Neutrophil (primary cell): ENCODE results near the gene TMEM212.

Source experiments
- H3K27ac ChIP-seq: fragments of 200-600 bp; sonication (generic); 2 replicates; pipeline ENCODE4 v1.5.1; 2016; ENCODE audit warnings: mild to moderate bottlenecking, moderate library complexity
- H3K27me3 ChIP-seq: fragments of 200-600 bp; sonication (generic); 2 replicates; pipeline ENCODE4 v1.6.0; 2016; ENCODE audit warnings: mild to moderate bottlenecking
- H3K36me3 ChIP-seq: fragments of 200-600 bp; sonication (generic); 2 replicates; pipeline ENCODE4 v1.5.1; 2017
- H3K4me1 ChIP-seq, 2 experiments: fragments of 200-600 bp in 1 of 2; sonication (generic) in 1 of 2; 1 replicate in 1 of 2; 2 replicates in 1 of 2; pipeline versions ENCODE4 v1.5.1 to v1.6.1; 2013 to 2016; ENCODE audit warnings: low read depth in 1 of 2, low read length in 1 of 2, mild to moderate bottlenecking in 1 of 2, moderate library complexity in 1 of 2; ENCODE audit not compliant: control insufficient read depth in 1 of 2, insufficient read depth in 1 of 2
- H3K4me3 ChIP-seq, 2 experiments: fragments of 200-600 bp in 1 of 2; sonication (generic) in 1 of 2; 1 replicate in 1 of 2; 2 replicates in 1 of 2; pipeline ENCODE4 v1.5.1; 2013 to 2016; ENCODE audit warnings: low read depth in 1 of 2, low read length in 1 of 2, mild to moderate bottlenecking in 1 of 2, moderate library complexity in 1 of 2
- H3K9me3 ChIP-seq: fragments of 200-600 bp; sonication (generic); 2 replicates; pipeline ENCODE4 v1.5.1; 2016
- TF ChIP-seq, protein P1 (sequence below): fragments of 200-600 bp; sonication (generic); IDR thresholded peaks from 2 replicates; pipeline ENCODE4 v1.5.1; 2016; ENCODE audit warnings: antibody characterized with exemption

TMEM212 gene

DNA sequence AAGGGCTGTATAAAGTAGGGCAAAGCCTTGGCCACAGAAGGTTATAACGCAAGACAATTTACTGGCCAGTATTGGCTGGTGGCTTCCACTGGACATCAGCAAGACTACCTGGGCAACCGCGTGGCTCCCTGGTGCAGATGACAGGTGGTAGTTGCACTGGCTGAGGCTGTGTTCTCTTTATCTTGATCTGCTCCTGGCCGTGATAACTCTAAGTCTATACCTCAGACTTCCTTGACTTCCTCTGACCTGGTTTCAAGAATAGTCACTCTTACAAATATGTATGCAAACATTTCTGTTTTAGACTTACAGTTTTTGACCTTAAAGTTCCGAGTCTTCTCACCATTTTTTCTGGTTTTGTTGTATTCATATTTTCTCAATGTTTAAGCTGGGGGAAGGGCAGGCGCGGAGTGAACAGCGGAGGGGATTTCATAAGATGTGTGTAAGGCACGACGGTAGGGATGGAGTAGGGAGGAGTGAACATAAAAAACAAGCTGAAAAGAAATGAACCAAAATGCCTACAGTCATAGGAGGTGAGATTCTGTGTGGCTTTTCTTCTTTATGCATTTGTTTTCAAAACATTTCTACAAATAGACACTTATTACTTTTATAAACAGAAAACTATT is 15.2 kb upstream of the TMEM212 start:
- no peaks in the 10 kb centered on the region for H3K9me3 ChIP-seq
- TF ChIP-seq, protein P1, sequence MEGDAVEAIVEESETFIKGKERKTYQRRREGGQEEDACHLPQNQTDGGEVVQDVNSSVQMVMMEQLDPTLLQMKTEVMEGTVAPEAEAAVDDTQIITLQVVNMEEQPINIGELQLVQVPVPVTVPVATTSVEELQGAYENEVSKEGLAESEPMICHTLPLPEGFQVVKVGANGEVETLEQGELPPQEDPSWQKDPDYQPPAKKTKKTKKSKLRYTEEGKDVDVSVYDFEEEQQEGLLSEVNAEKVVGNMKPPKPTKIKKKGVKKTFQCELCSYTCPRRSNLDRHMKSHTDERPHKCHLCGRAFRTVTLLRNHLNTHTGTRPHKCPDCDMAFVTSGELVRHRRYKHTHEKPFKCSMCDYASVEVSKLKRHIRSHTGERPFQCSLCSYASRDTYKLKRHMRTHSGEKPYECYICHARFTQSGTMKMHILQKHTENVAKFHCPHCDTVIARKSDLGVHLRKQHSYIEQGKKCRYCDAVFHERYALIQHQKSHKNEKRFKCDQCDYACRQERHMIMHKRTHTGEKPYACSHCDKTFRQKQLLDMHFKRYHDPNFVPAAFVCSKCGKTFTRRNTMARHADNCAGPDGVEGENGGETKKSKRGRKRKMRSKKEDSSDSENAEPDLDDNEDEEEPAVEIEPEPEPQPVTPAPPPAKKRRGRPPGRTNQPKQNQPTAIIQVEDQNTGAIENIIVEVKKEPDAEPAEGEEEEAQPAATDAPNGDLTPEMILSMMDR = no peak
- peaks cover 62% of the 10 kb centered on the region in 2 experiments for H3K4me1 ChIP-seq
- no peaks in the 10 kb centered on the region for H3K27me3 ChIP-seq
- peak overlapping the region; percentile 84 for H3K27ac ChIP-seq
- H3K4me3 ChIP-seq = peak overlapping the region; percentile 29 to 41
- H3K36me3 ChIP-seq = no peaks in the 10 kb centered on the region

DNA sequence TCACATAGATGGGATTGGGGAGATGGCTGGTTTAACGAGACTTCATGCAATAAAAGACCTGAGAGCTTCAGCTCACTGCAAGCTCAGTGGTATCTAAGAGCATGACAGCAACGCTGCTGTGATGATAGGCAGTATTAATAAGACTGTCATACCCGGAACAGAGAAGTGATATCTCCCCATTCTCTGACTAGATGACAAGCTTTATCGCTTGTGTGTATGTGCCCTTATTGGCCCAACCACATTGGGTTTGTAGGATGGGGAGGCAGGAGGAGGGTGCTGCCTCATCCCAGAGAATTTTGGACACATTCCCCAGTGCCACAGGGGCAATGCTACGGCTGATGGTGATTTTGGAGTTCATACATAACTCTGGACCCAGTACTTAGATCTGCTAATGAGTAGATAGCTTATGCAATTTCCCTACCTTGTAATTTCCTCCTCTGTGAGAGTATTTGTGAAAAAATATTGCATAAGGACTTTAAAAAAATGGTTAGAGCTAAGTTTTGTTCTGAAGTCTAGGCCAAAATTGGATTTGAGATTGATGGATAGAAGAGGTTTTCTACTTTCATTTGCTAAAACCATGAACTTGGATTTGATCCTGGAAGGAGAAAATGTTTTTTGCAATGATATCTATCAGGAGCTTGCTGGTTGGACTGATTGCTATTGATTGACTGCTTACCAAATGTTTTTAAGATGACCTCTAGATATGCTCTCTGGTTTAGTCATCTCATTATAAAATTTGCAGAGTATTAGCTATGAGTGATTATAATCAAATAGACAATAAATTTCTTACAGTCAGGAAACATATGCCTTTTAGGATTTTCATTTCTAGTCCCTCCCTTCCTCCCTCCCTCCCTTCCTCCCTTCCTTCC is 14.0 kb upstream of the TMEM212 start:
- no peaks in the 10 kb centered on the region for H3K9me3 ChIP-seq
- peaks cover 52 to 55% of the 10 kb centered on the region in 2 experiments for H3K4me1 ChIP-seq
- no peaks in the 10 kb centered on the region for H3K27me3 ChIP-seq
- H3K4me3 ChIP-seq = peak overlapping the region; percentile 41 to 50
- no peaks in the 10 kb centered on the region for H3K36me3 ChIP-seq
- TF ChIP-seq, protein P1 = no peak
- H3K27ac ChIP-seq = peak overlapping the region; percentile 84

DNA sequence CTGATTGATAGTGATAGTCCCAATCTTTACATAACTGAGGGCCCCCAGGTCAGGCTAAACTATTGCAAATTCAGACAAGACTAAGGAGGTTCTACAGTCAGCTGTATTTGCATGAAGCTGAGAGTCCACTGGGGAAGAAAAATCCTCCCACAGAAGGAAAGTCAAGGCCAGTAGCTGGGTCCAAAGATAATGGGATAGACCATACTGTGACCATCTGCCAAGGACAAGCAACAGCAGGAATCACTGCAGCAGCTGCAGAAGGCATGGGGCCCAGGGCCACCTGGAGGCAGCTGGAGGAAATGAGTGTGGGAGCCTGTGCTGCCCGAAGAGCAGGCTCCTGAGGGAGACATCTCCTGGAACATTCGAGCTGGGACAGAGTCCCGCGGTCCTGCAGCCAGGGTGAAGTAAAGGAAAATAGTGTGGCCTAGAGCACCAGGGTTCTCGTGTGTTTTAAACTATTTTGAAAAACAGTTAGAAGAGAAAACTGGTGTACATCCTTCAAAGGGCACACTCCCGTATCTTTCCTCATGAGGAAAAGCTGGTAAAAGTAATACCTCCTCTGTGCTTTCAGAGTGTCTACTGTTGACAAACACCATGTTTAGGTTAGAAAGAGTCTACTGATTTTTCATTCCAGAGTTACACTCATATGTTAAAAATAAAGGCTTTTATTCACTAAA is 13.2 kb upstream of the TMEM212 start:
- TF ChIP-seq, protein P1 = peak; percentile 40
- H3K36me3 ChIP-seq = no peaks in the 10 kb centered on the region
- H3K9me3 ChIP-seq = no peaks in the 10 kb centered on the region
- H3K4me1 ChIP-seq = peaks cover 48 to 50% of the 10 kb centered on the region in 2 experiments
- H3K4me3 ChIP-seq = peak overlapping the region in 1 of 2 experiments; percentile 41
- no peaks in the 10 kb centered on the region for H3K27me3 ChIP-seq
- H3K27ac ChIP-seq = peak overlapping the region; percentile 84

DNA sequence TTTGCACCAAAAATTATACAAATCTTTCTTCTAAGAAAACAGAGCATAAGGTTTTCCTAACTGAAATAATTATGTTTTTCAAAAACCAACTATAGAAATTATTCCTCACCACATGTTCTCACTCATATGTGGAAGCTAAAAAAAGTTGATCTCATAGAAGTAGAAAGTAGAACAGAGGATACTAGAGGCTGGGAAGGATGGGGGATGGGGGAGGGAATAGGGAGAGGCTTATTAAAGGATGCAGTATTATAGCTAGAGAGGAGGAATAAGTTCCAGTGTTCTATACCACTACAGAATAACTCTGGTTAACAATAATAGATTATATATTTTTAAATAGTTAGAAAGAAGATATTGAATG is 12.7 kb upstream of the TMEM212 start:
- no peaks in the 10 kb centered on the region for H3K27me3 ChIP-seq
- H3K36me3 ChIP-seq = no peaks in the 10 kb centered on the region
- H3K27ac ChIP-seq = peak overlapping the region; percentile 84
- TF ChIP-seq, protein P1 = no peak
- H3K4me3 ChIP-seq = peak overlapping the region in 1 of 2 experiments; percentile 41
- no peaks in the 10 kb centered on the region for H3K9me3 ChIP-seq
- peaks cover 47 to 48% of the 10 kb centered on the region in 2 experiments for H3K4me1 ChIP-seq

DNA sequence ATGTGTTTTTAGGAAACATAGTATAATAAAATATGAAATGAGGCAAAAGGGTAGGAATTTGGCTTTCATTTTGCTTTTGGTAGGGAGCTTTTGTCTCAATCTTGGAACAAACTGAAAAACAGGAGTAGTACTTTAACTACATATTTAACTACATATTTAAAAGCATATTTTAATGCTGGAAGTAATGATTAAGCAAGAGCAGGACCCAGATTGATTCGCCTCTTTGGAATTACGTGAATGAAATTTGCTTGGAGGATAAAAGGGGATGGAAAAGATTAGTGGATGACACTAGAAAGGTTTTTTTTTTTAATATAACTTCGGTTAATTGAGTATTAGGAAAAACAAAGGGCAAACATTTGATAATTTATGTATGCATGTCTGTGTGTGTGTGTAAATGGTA is 11.2 kb upstream of the TMEM212 start:
- no peak overlapping the region for H3K4me3 ChIP-seq
- H3K27me3 ChIP-seq = no peaks in the 10 kb centered on the region
- H3K27ac ChIP-seq = no peak overlapping the region
- H3K36me3 ChIP-seq = no peaks in the 10 kb centered on the region
- TF ChIP-seq, protein P1 = no peak
- no peaks in the 10 kb centered on the region for H3K9me3 ChIP-seq
- H3K4me1 ChIP-seq = peaks cover 43 to 45% of the 10 kb centered on the region in 2 experiments
